Muscle layer of duodenum (tissue), 2 donors: ENCODE results near the gene C1QL4.
"Not testable (repeated sequence)": the region's sequence is repeated elsewhere in the genome, so short reads cannot be mapped to it uniquely, and the experiment has no call there.

ENCODE experiments used
- H3K27ac ChIP-seq: one replicate; pipeline ENCODE4 v1.7.0; 2013; ENCODE audit warnings: mild to moderate bottlenecking, low read length
- H3K27me3 ChIP-seq: one replicate; pipeline ENCODE4 v1.7.0; 2013; ENCODE audit warnings: low read depth, mild to moderate bottlenecking, control low read depth, low read length
- H3K36me3 ChIP-seq, 2 donors: one replicate each; pipeline ENCODE4 v1.7.0; 2013; ENCODE audit warnings: low read length in 2 of 2, control low read depth in 1 of 2, mild to moderate bottlenecking in 1 of 2; ENCODE audit not compliant: insufficient read depth in 2 of 2, control insufficient read depth in 1 of 2
- H3K4me1 ChIP-seq, 2 donors: one replicate each; pipeline ENCODE4 v1.7.0; 2013; ENCODE audit warnings: low read length in 2 of 2, mild to moderate bottlenecking in 2 of 2, control low read depth in 1 of 2, moderate library complexity in 1 of 2; ENCODE audit not compliant: insufficient read depth in 2 of 2, control insufficient read depth in 1 of 2
- H3K4me3 ChIP-seq, 2 donors: one replicate each; pipeline ENCODE4 v1.7.0; 2013; ENCODE audit warnings: low read length in 2 of 2, low read depth in 1 of 2, mild to moderate bottlenecking in 1 of 2
- H3K9me3 ChIP-seq, 2 donors: one replicate each; pipeline ENCODE4 v1.7.0; 2013; ENCODE audit warnings: low read length in 2 of 2, control low read depth in 1 of 2, mild to moderate bottlenecking in 1 of 2; ENCODE audit not compliant: control insufficient read depth in 1 of 2
- donor health status: healthy.

The C1QL4 gene

GRCh38 chr12:49282740-49283375, 54.1 kb downstream of the C1QL4 start:
- H3K27ac ChIP-seq, H3K36me3 ChIP-seq, H3K4me3 ChIP-seq, H3K4me1 ChIP-seq, H3K9me3 ChIP-seq, H3K27me3 ChIP-seq: not testable (repeated sequence)
